Measurements from ENCODE around the gene DNAI1. TPM values are rescaled to one million over a fixed set of nuclear protein-coding genes. Genes with fewer than 3 reads are reported as not detected.

Gene DNAI1
- total RNA-seq, 4 donors from 2014 or later: 0.42 to 3.9 (median 0.66) TPM; not detected in 1

GRCh38 chr9:34510497-34511468 lies 52.2 kb downstream of the DNAI1 start:
- no peak for DNase-seq (ENCODE audit: low spot score in 2 of 2)
- 74 to 75% methylated on average over 13 of the region's 13 CpGs for WGBS, 2 donors

DNA sequence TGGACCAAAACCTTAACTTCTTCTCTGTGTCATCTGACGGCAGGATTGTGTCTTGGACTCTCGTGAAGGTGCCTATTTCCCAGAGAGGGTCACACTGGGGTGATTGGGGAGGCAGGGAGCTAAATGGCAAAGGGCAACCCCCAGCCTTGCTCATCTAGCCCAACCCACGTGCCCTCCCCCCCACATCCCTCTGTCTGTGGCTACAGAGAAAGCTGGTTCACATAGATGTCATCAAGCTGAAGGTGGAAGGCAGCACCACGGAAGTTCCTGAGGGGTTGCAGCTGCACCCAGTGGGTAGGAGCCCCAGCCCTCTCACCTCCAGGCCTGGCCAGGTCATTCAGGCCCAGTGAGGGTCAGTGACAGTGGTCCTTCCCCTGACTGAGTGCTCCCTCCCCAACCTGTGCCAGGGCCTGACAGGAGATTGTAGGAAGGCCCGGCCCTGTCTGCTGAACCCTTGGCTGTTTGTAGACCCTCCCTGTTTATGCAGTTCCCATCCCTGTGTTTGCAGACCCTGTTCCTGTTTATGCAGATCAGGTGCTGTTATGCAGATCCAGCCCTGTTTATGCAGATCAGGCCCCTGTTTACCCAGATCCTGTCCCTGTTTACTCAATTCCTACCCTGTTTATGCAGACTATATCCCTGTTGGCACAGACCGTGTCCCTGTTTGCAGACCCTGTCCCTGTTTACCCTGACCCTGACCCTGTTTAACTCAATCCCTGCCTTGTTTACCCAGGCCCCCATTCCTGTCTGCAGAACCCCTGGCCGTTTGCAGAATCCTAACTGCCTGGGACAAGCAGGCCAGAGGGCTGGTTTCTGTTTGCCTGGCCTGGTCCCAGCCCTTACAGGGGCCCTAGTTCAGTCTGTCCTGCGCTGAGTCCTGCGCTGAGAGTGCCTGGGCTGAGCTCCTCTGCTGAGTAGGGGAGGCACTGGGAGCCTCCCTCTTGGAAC lies 53.8 kb downstream of the DNAI1 start:
- Histone ChIP-seq H3K9me3 (no peaks in the 10 kb centered on the region), H3K27me3 (no peaks in the 10 kb centered on the region), H3K27ac (peak overlapping the region in 1 of 4 donors; percentile 8), H3K4me1 (peaks cover 0 to 23% (median 0%) of the 10 kb centered on the region in 4 donors), H3K4me3 (no peak overlapping the region), H3K36me3 (no peaks in the 10 kb centered on the region)
- TF ChIP-seq POLR2A (IDR thresholded peaks at IDR 0.05) (no peak), CTCF (IDR thresholded peaks at IDR 0.05) (no peak), EP300 (IDR thresholded peaks at IDR 0.05) (no peak)
- WGBS, 2 donors: 63 to 67% methylated on average over 9 of the region's 9 CpGs
- DNase-seq (ENCODE audit: low spot score in 2 of 2): no peak

More at GRCh38 chr9:34510497-34511468, 52.2 kb downstream of the DNAI1 start:
- Histone ChIP-seq H3K27me3 (no peaks in the 10 kb centered on the region), H3K27ac (no peak overlapping the region), H3K36me3 (no peaks in the 10 kb centered on the region), H3K9me3 (no peaks in the 10 kb centered on the region), H3K4me1 (peaks cover 0 to 35% (median 3%) of the 10 kb centered on the region in 4 donors), H3K4me3 (no peak overlapping the region)
- TF ChIP-seq CTCF (IDR thresholded peaks at IDR 0.05): no peak
- no peak for TF ChIP-seq EP300 (IDR thresholded peaks at IDR 0.05)
- no peak for TF ChIP-seq POLR2A (IDR thresholded peaks at IDR 0.05)

DNA sequence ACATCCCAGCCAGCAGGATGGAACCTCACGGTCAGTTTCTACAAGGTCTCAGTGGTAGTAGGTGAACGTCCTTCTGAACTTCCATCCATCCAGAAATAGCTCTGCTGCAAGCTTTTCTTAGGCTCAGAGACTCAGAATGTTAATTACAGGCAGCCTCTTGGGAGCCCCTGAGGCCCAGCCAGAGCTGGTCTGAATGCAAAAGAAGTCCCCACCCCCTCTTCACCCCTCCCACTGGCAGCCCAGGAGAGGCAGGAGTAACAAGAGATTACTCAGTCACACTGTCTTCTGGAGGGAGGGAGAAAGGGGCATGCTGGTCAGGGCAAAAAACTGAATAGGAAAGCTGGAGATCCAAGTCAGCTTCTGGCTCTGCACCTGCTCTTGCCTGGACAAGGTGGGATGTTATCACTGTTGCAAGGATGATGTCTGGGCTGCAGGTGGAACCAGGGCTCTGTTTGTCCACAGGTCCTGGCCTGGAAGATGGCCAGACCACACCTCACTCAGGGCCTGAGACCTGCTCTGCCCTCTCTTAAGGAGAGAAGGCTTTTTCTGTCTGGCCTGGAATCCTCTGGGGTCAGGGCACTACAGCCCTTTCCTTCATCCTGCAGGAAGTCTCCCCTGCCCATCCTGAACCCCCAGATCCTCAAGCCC lies 55.1 kb downstream of the DNAI1 start:
- peak overlapping the region in 1 of 4 donors; percentile 8 for H3K27ac ChIP-seq
- TF ChIP-seq POLR2A (IDR thresholded peaks at IDR 0.05): no peak
- 83% methylated on average over 2 of the region's 2 CpGs for WGBS, 2 donors
- no peaks in the 10 kb centered on the region for H3K9me3 ChIP-seq
- peaks cover 0 to 23% (median 0%) of the 10 kb centered on the region in 4 donors for H3K4me1 ChIP-seq
- H3K36me3 ChIP-seq: no peaks in the 10 kb centered on the region
- H3K27me3 ChIP-seq: no peaks in the 10 kb centered on the region
- H3K4me3 ChIP-seq: no peak overlapping the region
- DNase-seq (ENCODE audit: low spot score in 2 of 2): no peak

DNA sequence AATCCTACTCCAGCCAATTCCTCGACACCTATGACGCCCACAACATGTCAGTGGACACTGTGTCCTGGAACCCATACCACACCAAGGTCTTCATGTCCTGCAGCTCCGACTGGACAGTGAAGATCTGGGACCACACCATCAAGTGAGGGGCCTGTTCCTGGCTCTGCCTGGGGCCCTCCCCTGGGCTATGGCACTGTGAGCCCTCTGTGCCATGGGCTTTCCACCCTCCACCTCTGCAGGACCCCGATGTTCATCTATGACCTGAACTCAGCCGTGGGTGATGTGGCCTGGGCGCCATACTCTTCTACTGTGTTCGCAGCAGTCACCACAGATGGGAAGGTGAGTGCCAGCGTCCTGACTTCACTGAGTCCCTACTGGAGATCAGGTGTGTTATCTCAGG lies 55.8 kb downstream of the DNAI1 start:
- Histone ChIP-seq H3K36me3 (no peaks in the 10 kb centered on the region), H3K27me3 (no peaks in the 10 kb centered on the region), H3K4me1 (peaks cover 0 to 23% (median 0%) of the 10 kb centered on the region in 4 donors), H3K27ac (no peak overlapping the region), H3K4me3 (no peak overlapping the region), H3K9me3 (no peaks in the 10 kb centered on the region)
- TF ChIP-seq POLR2A (IDR thresholded peaks at IDR 0.05): no peak
- TF ChIP-seq CTCF (IDR thresholded peaks at IDR 0.05): no peak
- no peak for TF ChIP-seq EP300 (IDR thresholded peaks at IDR 0.05)
- 95 to 96% methylated on average over 8 of the region's 8 CpGs for WGBS, 2 donors
- no peak for DNase-seq (ENCODE audit: low spot score in 2 of 2)

DNA sequence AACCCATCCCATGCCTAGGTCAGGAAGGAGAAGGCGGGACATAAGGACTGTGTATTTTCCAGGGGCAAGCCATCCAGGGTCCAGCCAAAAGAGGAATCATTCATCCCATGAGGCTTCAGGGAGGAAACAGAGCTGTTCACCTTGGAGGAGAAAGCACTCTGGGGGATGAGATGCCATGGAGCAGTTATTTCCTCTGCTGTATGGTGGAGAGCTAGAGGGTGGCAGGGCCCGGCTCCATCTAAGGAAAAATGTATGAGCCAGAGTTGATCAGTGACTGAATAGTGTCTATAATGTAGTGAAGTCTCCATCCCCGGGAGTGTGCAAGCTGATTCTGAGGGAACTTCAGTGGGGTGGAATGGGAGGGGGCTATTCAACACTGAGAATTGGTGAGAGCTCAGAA lies 56.2 kb downstream of the DNAI1 start:
- 77 to 87% methylated on average over 2 to 3 of the region's 3 CpGs for WGBS, 2 donors
- peaks cover 0 to 23% (median 0%) of the 10 kb centered on the region in 4 donors for H3K4me1 ChIP-seq
- TF ChIP-seq CTCF (IDR thresholded peaks at IDR 0.05): no peak
- no peak for TF ChIP-seq EP300 (IDR thresholded peaks at IDR 0.05)
- TF ChIP-seq POLR2A (IDR thresholded peaks at IDR 0.05): no peak
- H3K27ac ChIP-seq: no peak overlapping the region
- H3K36me3 ChIP-seq: no peaks in the 10 kb centered on the region
- no peak overlapping the region for H3K4me3 ChIP-seq
- no peak for DNase-seq (ENCODE audit: low spot score in 2 of 2)
- no peaks in the 10 kb centered on the region for H3K27me3 ChIP-seq
- no peaks in the 10 kb centered on the region for H3K9me3 ChIP-seq

All from tibial nerve (tissue), 4 donors.